HL-60 (cell line): ENCODE results near the gene LMAN1.

Source experiments
- DNase-seq, 2 experiments: peaks; one replicate each; pipeline ENCODE4 v3.0.0-alpha.2; 2010 to 2020; ENCODE audit warnings: low read depth in 1 of 2, low spot score in 1 of 2
- H3K27ac ChIP-seq: fragments of 250-450 bp; sonication (Bioruptor Pico); replicated peaks from 2 replicates; pipeline ENCODE4 v1.5.1; 2020; ENCODE audit warnings: mild to moderate bottlenecking, moderate library complexity
- H3K27me3 ChIP-seq: fragments of 250-450 bp; sonication (Bioruptor Pico); 2 replicates; pipeline ENCODE4 v1.5.1; 2021; ENCODE audit warnings: mild to moderate bottlenecking, moderate library complexity; ENCODE audit not compliant: insufficient read depth, poor library complexity, severe bottlenecking
- H3K4me3 ChIP-seq: replicated peaks from 2 replicates; pipeline ENCODE4 v1.5.1; 2011; ENCODE audit warnings: mild to moderate bottlenecking, control low read depth, low read length; ENCODE audit not compliant: insufficient read depth
- CTCF ChIP-seq: IDR thresholded peaks from one replicate; pipeline ENCODE4 v1.5.1; 2011; ENCODE audit warnings: low read length, control low read depth, inconsistent platforms; ENCODE audit not compliant: insufficient read depth
- GABPA ChIP-seq: IDR thresholded peaks from 2 replicates; pipeline ENCODE4 v1.6.1; 2012; ENCODE audit warnings: low read depth
- POLR2AphosphoS5 ChIP-seq: IDR thresholded peaks from 2 replicates; pipeline ENCODE4 v1.6.1; 2012; ENCODE audit warnings: low read depth
- REST ChIP-seq: IDR thresholded peaks from 2 replicates; pipeline ENCODE4 v1.6.1; 2012; ENCODE audit warnings: low read depth; ENCODE audit not compliant: insufficient replicate concordance
- SPI1 ChIP-seq: IDR thresholded peaks from 2 replicates; pipeline ENCODE4 v1.6.1; 2012; ENCODE audit warnings: low read depth, mild to moderate bottlenecking, borderline replicate concordance

LMAN1 gene

GRCh38 chr18:59354731-59355130 lies 4.3 kb downstream of the LMAN1 start:
- no peak for TF ChIP-seq REST
- no peak for TF ChIP-seq POLR2AphosphoS5
- no peak for TF ChIP-seq GABPA
- no peak for TF ChIP-seq SPI1
- no peak for TF ChIP-seq CTCF
- no peak overlapping the region for H3K4me3 ChIP-seq
- H3K27me3 ChIP-seq = no peaks in the 10 kb centered on the region
- no peak for DNase-seq
- no peak overlapping the region for H3K27ac ChIP-seq

- TF ChIP-seq SPI1 (no peak), GABPA (no peak), POLR2AphosphoS5 (no peak), REST (no peak), CTCF (no peak)
These were observed 5.9 kb downstream of the LMAN1 start for GRCh38 chr18:59353079-59353680.

GRCh38 chr18:59352250-59352855 lies 6.7 kb downstream of the LMAN1 start:
- TF ChIP-seq POLR2AphosphoS5 (no peak), SPI1 (no peak), REST (no peak), CTCF (no peak), GABPA (no peak)
- Histone ChIP-seq H3K27ac (no peak overlapping the region), H3K27me3 (no peaks in the 10 kb centered on the region), H3K4me3 (no peak overlapping the region)
- DNase-seq = no peak

More at GRCh38 chr18:59353079-59353680, 5.9 kb downstream of the LMAN1 start:
- DNase-seq = no peak
- Histone ChIP-seq H3K27me3 (no peaks in the 10 kb centered on the region), H3K27ac (no peak overlapping the region), H3K4me3 (no peak overlapping the region)
